Measurements from ENCODE around the gene FADS2.

Gene FADS2

DNA sequence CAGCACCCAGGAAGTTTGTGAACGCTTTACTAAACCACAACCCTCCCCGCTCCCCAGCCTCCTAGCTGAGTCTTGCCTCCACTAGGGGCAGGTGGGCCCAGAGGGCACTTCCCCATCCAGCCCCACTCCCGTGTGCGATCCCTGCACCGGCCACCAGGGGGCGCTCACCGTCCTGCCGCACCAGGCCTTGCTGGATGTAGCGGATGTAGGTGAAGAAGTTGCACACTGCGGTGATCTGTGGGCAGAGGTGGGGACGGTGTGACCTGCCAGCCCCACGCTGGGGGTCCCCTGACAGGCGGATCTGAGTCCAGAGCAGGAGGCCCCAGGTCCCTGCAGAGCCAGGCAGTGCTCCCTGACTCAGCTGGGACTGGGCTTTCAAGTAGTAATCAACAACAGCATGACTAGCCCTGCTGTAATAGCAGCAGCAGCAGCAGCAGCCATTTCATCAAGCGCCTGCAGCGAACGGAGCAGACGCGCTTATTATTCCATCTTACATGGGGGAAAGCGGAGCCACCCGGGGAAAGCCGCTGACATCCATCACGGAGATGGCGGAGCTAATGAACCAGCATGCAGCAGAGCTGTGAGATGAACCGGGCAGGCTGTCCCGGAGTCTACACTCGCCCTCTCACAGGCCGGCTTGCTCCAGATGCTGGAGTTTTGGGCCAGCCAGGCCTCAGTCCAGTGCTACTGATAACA lies 71.2 kb downstream of the FADS2 start:
- peaks cover 23% of the 10 kb centered on the region for H3K4me1 ChIP-seq
- H3K4me3 ChIP-seq, result no peak overlapping the region
- no peak overlapping the region for H3K9ac ChIP-seq
- no peak for TF ChIP-seq Cebpa-rat (IDR thresholded peaks at IDR 0.05)
- 0 out of 2 replicates have a peak overlapping the region, but pooled peaks have one; percentile 27 for H3K4me2 ChIP-seq
- no peaks in the 10 kb centered on the region for H3K9me3 ChIP-seq
- no peaks in the 10 kb centered on the region for H3K27me3 ChIP-seq
- H3K36me3 ChIP-seq, result no peaks in the 10 kb centered on the region
- H4K20me1 ChIP-seq, result no peaks in the 10 kb centered on the region
- no peak overlapping the region for H3K27ac ChIP-seq

DNA sequence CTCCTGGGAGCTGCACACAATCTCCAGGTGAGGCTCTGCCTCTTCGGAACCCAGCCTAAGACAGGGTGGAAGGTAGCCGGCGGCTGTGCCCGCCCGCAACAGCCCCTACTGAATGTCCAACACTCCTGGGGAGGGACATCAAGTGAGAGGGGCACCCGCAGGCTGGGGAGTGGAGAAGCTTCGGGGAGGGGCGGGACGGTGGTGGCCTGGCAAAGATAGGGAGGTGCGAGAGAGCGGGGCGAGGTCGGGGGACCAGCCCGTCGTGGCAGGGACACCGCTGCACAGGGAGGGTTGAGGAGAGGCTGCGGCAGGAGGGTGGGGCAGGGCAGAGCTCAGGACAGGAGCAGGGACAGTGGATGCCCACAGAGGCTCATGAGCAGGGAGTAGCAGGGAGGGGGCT lies 72.2 kb downstream of the FADS2 start:
- no peak overlapping the region for H3K9ac ChIP-seq
- H3K4me2 ChIP-seq, result no peak overlapping the region
- no peak overlapping the region for H3K27ac ChIP-seq
- TF ChIP-seq Cebpa-rat (IDR thresholded peaks at IDR 0.05), result no peak
- H3K36me3 ChIP-seq, result no peaks in the 10 kb centered on the region
- peaks cover 33% of the 10 kb centered on the region for H3K4me1 ChIP-seq
- no peaks in the 10 kb centered on the region for H3K27me3 ChIP-seq
- H4K20me1 ChIP-seq, result no peaks in the 10 kb centered on the region
- no peak overlapping the region for H3K4me3 ChIP-seq
- H3K9me3 ChIP-seq, result no peaks in the 10 kb centered on the region

DNA sequence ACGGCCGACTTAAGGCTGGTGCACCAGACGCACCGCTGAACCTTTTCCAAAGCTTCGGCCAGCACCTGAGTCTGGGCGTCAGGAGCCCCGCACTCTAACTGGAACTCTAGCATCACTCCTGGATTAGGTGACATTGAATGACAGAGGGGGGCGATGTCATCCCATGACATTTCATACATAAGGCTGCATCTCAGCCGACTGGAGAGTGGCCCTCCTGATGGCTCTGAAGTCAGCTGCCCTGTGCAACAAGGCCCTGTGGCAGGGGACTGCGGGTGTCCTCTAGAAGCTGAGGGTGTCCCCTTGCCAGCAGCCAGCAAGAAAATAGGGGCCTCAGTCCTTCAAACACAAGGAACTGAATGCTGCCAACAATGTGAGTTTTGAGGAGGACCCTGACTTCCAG lies 73.3 kb downstream of the FADS2 start:
- H3K27ac ChIP-seq, result no peak overlapping the region
- H4K20me1 ChIP-seq, result no peaks in the 10 kb centered on the region
- no peak overlapping the region for H3K9ac ChIP-seq
- TF ChIP-seq Cebpa-rat (IDR thresholded peaks at IDR 0.05), result no peak
- H3K27me3 ChIP-seq, result no peaks in the 10 kb centered on the region
- no peak overlapping the region for H3K4me2 ChIP-seq
- no peaks in the 10 kb centered on the region for H3K9me3 ChIP-seq
- no peaks in the 10 kb centered on the region for H3K36me3 ChIP-seq
- H3K4me1 ChIP-seq, result peaks cover 44% of the 10 kb centered on the region
- H3K4me3 ChIP-seq, result no peak overlapping the region

DNA sequence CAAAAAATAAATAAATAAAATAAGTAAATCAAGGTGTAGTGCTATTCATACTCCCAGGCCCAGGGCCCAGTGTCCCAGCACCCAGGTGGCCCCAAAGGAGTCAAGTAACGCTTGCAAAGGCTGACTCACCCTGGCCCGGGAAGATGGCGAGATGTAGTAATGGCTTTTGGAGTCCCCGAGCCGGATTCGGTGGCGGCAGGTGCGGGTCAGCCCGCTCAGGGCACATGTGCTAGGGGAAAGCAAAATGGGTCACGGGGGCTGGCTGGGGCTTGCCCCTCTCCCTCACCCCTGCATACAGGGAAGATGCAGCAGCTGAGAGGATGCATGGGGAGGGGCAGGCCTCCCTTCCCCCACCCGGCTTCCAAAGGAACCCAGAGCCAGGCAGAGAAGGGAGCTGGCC lies 74.2 kb downstream of the FADS2 start:
- Histone ChIP-seq H3K27me3 (no peaks in the 10 kb centered on the region), H3K27ac (no peak overlapping the region), H3K4me2 (no peak overlapping the region), H4K20me1 (no peaks in the 10 kb centered on the region), H3K36me3 (no peaks in the 10 kb centered on the region), H3K9me3 (no peaks in the 10 kb centered on the region), H3K4me1 (peaks cover 54% of the 10 kb centered on the region), H3K9ac (no peak overlapping the region), H3K4me3 (no peak overlapping the region)
- no peak for TF ChIP-seq Cebpa-rat (IDR thresholded peaks at IDR 0.05)

DNA sequence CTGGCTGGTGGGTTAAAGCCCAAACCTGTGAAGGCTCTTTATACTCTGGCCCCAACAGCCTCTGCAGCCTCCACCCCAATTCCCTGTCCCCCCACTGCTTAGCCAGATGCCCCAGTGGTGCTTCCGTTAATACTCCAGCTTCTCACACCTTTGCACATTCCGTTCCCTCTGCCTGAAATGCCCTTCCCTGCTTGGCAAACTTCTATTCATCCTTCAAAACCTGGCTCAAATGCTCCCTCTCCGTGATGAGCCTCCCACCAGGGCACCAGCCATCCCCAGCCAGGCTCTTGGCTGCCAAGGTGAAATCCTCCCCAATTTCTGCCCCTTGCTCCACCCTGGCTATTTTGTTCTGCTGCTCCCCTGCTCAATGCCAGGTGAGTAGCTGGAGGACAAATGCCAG lies 75.7 kb downstream of the FADS2 start:
- Histone ChIP-seq H3K4me1 (peaks cover 57% of the 10 kb centered on the region), H3K36me3 (no peaks in the 10 kb centered on the region), H3K9ac (no peak overlapping the region), H3K9me3 (no peaks in the 10 kb centered on the region), H3K4me3 (no peak overlapping the region), H3K27me3 (no peaks in the 10 kb centered on the region), H4K20me1 (no peaks in the 10 kb centered on the region), H3K4me2 (peak overlapping the region; percentile 22; the same call in 1 of the 2 replicates), H3K27ac (no peak overlapping the region)
- no peak for TF ChIP-seq Cebpa-rat (IDR thresholded peaks at IDR 0.05)

DNA sequence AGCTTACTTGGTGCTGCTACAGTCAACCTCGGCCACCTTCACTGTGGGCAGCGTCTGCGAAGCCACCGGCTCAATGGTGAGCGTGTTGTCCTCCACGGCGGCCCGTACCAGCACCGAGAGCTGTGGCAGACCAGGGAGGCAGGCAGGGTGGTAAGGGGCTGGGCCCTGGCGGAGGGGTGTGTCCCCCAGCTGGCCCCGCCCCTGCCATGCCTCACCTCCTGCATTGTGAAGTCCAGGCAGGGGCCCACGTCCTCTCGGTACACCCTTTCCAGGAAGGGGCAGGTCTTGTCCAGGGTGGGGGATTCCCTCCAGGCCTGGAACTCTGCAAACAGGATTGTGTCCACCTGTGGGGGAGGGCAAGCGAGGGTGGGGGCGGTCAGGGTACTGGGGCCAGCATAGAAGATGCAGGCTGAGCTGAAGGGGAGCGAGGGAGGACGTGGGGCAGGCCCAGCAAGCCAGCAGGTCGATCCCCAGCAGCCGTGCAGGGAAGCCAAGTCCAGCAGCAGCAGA lies 76.5 kb downstream of the FADS2 start:
- H3K4me1 ChIP-seq, result peaks cover 57% of the 10 kb centered on the region
- no peak for TF ChIP-seq Cebpa-rat (IDR thresholded peaks at IDR 0.05)
- H3K9ac ChIP-seq, result no peak overlapping the region

DNA sequence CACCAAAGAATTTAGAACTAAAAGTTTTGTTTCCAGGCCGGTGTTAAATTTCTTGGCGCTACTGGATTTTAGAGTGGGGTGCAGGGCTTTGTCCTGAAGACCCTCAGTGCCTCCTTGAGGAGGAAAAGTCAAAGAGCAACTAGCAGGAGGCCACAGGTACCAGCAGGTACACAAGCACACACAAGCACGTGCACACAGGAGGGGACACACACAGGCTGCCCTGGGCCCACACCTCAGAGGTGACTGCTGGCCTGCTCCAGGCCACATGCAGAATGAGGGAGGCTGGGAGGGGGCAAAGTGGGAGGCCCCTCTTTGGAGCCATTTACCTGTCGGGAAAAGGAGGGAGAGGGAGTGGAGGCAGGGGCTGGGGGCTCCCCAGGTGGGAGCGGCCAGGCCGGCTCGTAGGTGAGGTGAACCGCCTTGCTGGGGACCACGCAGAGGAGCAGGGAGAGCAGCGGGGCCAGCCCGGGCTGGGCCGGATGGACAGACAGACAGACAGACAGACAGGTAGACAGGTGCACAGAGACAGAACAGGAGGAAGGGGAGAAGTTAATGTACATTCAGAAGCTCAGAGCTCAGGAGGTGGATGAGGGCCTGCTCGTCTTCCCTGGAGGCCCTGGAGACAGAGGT lies 77.1 kb downstream of the FADS2 start:
- no peaks in the 10 kb centered on the region for H4K20me1 ChIP-seq
- H3K4me1 ChIP-seq, result peaks cover 56% of the 10 kb centered on the region
- 0 out of 2 replicates have a peak overlapping the region, but pooled peaks have one; percentile 22 for H3K4me2 ChIP-seq
- TF ChIP-seq Cebpa-rat (IDR thresholded peaks at IDR 0.05), result no peak
- no peak overlapping the region for H3K9ac ChIP-seq
- H3K36me3 ChIP-seq, result no peaks in the 10 kb centered on the region
- H3K27me3 ChIP-seq, result no peaks in the 10 kb centered on the region
- H3K9me3 ChIP-seq, result no peaks in the 10 kb centered on the region
- no peak overlapping the region for H3K4me3 ChIP-seq
- H3K27ac ChIP-seq, result 0 out of 2 replicates have a peak overlapping the region, but pooled peaks have one; percentile 85

More for the DNA sequence above, 76.5 kb downstream of the FADS2 start:
- H3K9me3 ChIP-seq, result no peaks in the 10 kb centered on the region
- H3K27me3 ChIP-seq, result no peaks in the 10 kb centered on the region
- no peaks in the 10 kb centered on the region for H4K20me1 ChIP-seq
- H3K4me3 ChIP-seq, result no peak overlapping the region
- no peak overlapping the region for H3K27ac ChIP-seq
- peak overlapping the region; percentile 22; the same call in 1 of the 2 replicates for H3K4me2 ChIP-seq
- H3K36me3 ChIP-seq, result no peaks in the 10 kb centered on the region

DNA sequence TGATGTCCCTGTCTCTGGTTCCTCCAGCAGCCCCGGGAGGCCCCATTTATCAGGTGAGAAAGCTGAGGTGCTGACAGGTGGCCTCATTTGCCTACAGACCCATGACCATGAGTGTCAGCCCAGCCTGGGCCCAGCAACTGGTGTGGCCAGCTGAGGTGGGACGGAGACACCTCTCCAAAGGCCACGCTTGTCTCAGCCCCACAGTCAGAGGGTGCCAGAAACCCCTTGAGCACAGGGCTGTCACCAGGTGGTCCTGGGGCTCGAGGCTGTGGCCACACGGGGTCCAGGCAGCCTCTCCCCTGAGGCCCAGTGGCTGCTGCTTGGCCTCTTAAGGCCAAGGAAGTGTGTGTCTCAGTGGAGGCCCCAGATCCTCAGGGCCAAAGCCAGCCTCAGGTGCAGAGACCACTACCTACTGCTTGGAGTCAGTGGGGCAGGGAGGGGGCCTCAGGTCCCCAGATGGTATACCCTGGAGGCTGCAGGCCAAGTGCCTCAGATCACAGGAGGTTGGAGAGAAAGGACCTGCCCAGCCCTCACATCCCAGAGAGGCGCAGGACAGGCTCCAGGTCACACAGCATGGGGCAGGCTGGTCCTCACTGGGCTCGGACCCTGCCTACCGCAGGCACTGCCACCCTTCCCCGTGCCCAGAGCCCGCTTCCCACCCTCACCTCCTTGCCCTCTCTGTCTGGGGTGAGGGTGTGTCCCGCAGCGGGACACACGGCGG lies 77.9 kb downstream of the FADS2 start:
- TF ChIP-seq Cebpa-rat (IDR thresholded peaks at IDR 0.05), result no peak
- H3K27me3 ChIP-seq, result no peaks in the 10 kb centered on the region
- H3K9me3 ChIP-seq, result no peaks in the 10 kb centered on the region
- H3K27ac ChIP-seq, result peak overlapping the region; percentile 85
- H3K4me2 ChIP-seq, result peak overlapping the region; percentile 87
- H3K9ac ChIP-seq, result no peak overlapping the region
- H3K4me3 ChIP-seq, result no peak overlapping the region
- H3K36me3 ChIP-seq, result no peaks in the 10 kb centered on the region
- H3K4me1 ChIP-seq, result peaks cover 60% of the 10 kb centered on the region
- H4K20me1 ChIP-seq, result no peaks in the 10 kb centered on the region

DNA sequence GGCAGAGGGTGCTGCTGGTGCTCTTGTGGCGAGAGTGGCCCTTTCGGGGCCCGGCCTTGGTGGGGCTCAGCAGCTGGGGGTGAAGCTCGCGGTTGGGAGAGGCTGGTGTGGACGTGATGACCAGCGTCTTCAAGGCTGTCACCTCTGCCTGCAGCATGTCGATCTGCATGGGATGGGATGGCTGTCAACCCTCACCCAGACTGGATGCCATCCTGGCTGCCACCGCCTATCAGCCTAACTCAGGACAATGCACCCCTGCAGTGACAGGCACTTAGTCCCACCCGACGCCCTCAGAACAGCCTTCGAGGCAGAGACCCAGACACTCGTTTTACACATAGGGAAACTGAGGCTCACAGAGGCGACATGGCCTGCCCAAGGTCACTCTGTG lies 78.4 kb downstream of the FADS2 start:
- H3K9me3 ChIP-seq, result no peaks in the 10 kb centered on the region
- no peak overlapping the region for H3K4me3 ChIP-seq
- no peaks in the 10 kb centered on the region for H4K20me1 ChIP-seq
- no peaks in the 10 kb centered on the region for H3K27me3 ChIP-seq
- peak overlapping the region; percentile 62 for H3K9ac ChIP-seq
- no peak for TF ChIP-seq Cebpa-rat (IDR thresholded peaks at IDR 0.05)
- H3K4me1 ChIP-seq, result peaks cover 65% of the 10 kb centered on the region
- H3K27ac ChIP-seq, result peak overlapping the region; percentile 85
- peak overlapping the region; percentile 87 for H3K4me2 ChIP-seq
- no peaks in the 10 kb centered on the region for H3K36me3 ChIP-seq

DNA sequence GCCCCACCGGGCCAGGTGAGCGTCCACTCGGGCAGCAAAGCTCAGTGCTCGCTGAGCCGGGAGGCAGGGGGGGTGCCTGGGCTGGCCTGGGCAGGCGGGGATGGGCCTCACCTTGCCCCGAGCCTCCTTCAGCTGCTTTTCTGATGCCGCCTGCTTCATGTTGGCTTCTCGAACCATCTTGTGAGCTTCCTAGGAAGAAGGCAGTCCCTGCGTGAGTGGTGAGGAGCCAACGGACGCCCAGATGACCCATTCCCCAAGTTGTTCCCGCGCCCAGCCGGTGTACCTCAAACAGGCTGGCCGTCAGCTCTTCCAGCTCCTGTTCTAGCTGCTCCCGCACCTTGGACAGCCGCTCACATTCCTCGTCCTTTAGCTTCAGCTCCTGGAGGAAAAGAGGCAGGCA lies 79.2 kb downstream of the FADS2 start:
- Histone ChIP-seq H3K9me3 (no peaks in the 10 kb centered on the region), H3K9ac (peak overlapping the region; percentile 62), H3K36me3 (no peaks in the 10 kb centered on the region), H3K4me3 (peak overlapping the region; percentile 38; the same call in 1 of the 2 replicates), H3K27ac (peak overlapping the region; percentile 85), H3K4me1 (peaks cover 73% of the 10 kb centered on the region), H4K20me1 (no peaks in the 10 kb centered on the region), H3K4me2 (peak overlapping the region; percentile 87), H3K27me3 (no peaks in the 10 kb centered on the region)
- TF ChIP-seq Cebpa-rat (IDR thresholded peaks at IDR 0.05), result no peak
